GM13976 (cell line): ENCODE measurements around the gene XXYLT1.

Source experiments
- DNase-seq: peaks from one replicate; pipeline ENCODE4 v3.0.0; 2012; ENCODE audit warnings: low spot score
- in situ Hi-C: fragments of 300-500 bp; cut with MboI; formaldehyde crosslinking; loops from one replicate; pipeline ENCODE4 v1.12.0; 2022; ENCODE audit warnings: low sequenced_read_pairs, mixed read lengths, inconsistent platforms; ENCODE audit not compliant: unreplicated experiment
- TF ChIP-seq, protein P1 (sequence below): IDR thresholded peaks from 2 replicates; pipeline ENCODE4 v1.5.1; 2012; ENCODE audit warnings: borderline replicate concordance, mild to moderate bottlenecking; ENCODE audit not compliant: insufficient read depth; ENCODE audit errors: extremely low read depth, missing control alignments, control extremely low read depth

The XXYLT1 gene

DNA sequence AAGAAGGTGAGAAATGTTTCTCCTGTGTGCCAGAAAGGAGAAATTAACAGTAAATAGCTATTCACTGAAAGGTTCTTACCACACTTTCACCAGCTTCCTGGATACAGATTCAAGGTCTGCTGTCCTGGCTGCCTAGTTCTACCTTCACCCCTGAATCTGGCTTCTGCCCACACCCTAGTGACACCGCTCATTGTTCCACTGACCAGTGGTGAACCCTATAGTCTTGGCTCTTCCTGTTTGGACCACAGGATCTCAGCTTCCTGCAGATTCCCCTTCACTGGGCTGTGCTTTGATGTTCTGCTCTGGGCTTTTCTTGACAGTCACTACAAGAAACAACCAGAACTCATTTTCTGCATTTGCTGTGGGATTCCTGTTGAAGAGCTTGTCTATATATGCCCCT is 250.0 kb downstream of the XXYLT1 start:
- TF ChIP-seq, protein P1, sequence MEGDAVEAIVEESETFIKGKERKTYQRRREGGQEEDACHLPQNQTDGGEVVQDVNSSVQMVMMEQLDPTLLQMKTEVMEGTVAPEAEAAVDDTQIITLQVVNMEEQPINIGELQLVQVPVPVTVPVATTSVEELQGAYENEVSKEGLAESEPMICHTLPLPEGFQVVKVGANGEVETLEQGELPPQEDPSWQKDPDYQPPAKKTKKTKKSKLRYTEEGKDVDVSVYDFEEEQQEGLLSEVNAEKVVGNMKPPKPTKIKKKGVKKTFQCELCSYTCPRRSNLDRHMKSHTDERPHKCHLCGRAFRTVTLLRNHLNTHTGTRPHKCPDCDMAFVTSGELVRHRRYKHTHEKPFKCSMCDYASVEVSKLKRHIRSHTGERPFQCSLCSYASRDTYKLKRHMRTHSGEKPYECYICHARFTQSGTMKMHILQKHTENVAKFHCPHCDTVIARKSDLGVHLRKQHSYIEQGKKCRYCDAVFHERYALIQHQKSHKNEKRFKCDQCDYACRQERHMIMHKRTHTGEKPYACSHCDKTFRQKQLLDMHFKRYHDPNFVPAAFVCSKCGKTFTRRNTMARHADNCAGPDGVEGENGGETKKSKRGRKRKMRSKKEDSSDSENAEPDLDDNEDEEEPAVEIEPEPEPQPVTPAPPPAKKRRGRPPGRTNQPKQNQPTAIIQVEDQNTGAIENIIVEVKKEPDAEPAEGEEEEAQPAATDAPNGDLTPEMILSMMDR: no peak
- in situ Hi-C loops: no loop called here
- DNase-seq: no peak

GRCh38 chr3:195020185-195020584 is 250.8 kb downstream of the XXYLT1 start:
- TF ChIP-seq, protein P1: no peak
- no peak for DNase-seq
- in situ Hi-C loops: no loop called here

DNA sequence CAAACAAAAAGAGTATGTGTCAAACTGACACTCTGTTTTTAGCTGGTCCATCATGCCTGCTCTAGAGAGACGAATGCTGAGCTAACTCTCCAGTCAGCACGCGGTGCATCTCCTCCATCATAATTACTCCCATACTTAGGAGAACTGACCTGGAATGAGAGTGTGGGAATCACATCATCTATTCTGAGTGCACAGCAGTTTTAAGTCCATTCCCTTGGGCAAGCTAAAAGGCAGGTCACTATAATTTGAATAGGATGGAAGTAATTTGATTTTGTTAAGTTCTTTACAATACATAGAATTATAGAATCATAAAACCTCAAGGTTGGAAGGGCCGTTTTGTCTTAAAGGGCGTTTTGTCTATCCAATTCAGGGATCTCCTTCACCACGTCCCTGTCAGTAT is 251.6 kb downstream of the XXYLT1 start:
- DNase-seq: no peak
- in situ Hi-C loops: no loop called here
- TF ChIP-seq, protein P1: no peak
